NT2/D1 (cell line): ENCODE results near the gene TAF15.

ENCODE experiments used
- DNase-seq: peaks from one replicate; pipeline ENCODE4 v3.0.0-alpha.2; 2011; ENCODE audit warnings: low read depth, low spot score
- H3K27me3 ChIP-seq: 2 replicates; pipeline ENCODE4 v1.6.0; 2011; ENCODE audit warnings: mild to moderate bottlenecking; ENCODE audit not compliant: insufficient read length, insufficient read depth
- H3K36me3 ChIP-seq: 2 replicates; pipeline ENCODE4 v1.6.1; 2011; ENCODE audit warnings: mild to moderate bottlenecking, low read length, mixed read lengths; ENCODE audit not compliant: insufficient read depth, insufficient read length
- H3K4me1 ChIP-seq: 2 replicates; pipeline ENCODE4 v1.5.1; 2011; ENCODE audit not compliant: insufficient read depth, insufficient read length
- H3K4me3 ChIP-seq: 2 replicates; pipeline ENCODE4 v1.5.1; 2011; ENCODE audit warnings: low read depth; ENCODE audit not compliant: insufficient read length
- H3K9ac ChIP-seq: 2 replicates; pipeline ENCODE4 v1.6.0; 2011; ENCODE audit warnings: low read depth; ENCODE audit not compliant: insufficient read length
- H3K9me3 ChIP-seq: 2 replicates; pipeline ENCODE4 v1.5.1; 2011; ENCODE audit warnings: mild to moderate bottlenecking, low read length; ENCODE audit not compliant: insufficient read depth
- SUZ12 ChIP-seq: IDR thresholded peaks from 2 replicates; pipeline ENCODE4 v1.6.1; 2011; ENCODE audit not compliant: insufficient read length, insufficient read depth; ENCODE audit errors: extremely low read depth
- YY1 ChIP-seq: IDR thresholded peaks from 2 replicates; pipeline ENCODE4 v1.6.1; 2011; ENCODE audit not compliant: insufficient read length, insufficient read depth
- ZNF274 ChIP-seq: IDR thresholded peaks from 2 replicates; pipeline ENCODE4 v1.6.1; 2011; ENCODE audit warnings: mild to moderate bottlenecking, low read depth, low read length

The TAF15 gene

DNA sequence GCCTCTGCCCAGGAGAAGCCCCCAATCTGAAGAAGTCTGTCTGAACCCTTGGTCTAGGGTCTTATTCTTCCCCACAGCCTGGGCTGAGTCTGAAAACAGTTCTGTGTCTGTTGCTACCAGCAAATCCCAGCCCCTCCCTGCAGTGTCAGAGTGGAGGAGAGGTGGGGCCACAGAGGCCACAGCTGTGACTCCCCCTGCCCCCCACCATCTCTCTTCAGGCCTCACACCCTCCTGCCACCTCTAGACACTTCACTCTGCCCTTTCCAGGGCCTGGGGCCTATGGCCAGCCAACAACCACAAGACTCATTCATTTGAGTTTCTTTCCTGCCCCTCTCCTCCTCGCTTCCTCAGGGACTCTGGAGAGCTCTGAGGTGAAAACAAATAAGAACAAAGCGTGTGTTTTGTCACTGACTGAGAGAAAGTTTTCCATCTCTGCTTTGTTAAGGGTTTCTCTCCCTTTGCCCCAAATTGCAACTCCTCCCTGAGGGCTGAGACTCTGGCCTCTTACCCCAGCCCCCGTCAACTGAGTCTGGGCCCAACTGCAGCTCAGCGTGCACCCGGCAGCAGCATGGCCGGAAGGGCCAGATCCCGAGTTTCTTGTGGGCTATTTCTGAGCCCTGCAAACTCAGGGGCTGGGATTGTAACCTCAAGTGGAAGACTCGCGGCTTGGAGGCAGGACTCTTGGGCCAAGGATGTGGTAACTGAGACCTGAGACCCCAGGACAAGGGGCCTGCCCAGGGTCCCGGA, 35.4 kb upstream of the TAF15 start:
- H3K36me3 ChIP-seq = no peaks in the 10 kb centered on the region
- H3K9me3 ChIP-seq = no peaks in the 10 kb centered on the region; the same call in 1 of the 2 replicates
- TF ChIP-seq YY1 (no peak), SUZ12 (no peak), ZNF274 (no peak)
- peak overlapping the region; percentile 8 for H3K9ac ChIP-seq
- no peak overlapping the region for H3K4me3 ChIP-seq
- H3K27me3 ChIP-seq = no peaks in the 10 kb centered on the region
- peaks cover 23% of the 10 kb centered on the region for H3K4me1 ChIP-seq
- DNase-seq = no peak

DNA sequence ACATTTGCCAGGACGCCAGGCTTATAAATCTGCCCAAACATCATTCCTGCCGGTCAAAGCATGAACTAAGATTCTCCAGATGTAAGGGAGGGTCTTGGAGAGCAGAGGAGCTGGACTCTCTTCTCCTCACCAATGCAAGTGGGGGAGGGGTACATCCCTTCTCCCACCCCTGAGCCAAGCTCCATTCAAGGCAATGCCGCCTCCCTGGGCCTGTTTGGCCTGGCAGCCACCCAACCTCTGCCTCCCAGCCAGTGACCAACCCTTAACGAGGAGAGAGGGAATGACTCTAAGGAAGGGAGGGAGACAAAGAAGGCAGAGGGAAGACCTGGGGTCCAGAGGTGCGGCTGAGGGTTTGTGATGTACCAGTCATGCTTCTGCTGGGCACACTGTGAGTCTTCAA, 34.8 kb upstream of the TAF15 start:
- no peak overlapping the region for H3K4me3 ChIP-seq
- DNase-seq = no peak
- H3K27me3 ChIP-seq = no peaks in the 10 kb centered on the region
- no peaks in the 10 kb centered on the region for H3K36me3 ChIP-seq
- H3K9me3 ChIP-seq = no peaks in the 10 kb centered on the region; the same call in 1 of the 2 replicates
- peaks cover 23% of the 10 kb centered on the region for H3K4me1 ChIP-seq
- no peak overlapping the region for H3K9ac ChIP-seq
- TF ChIP-seq YY1 = no peak
- no peak for TF ChIP-seq SUZ12
- TF ChIP-seq ZNF274 = no peak

DNA sequence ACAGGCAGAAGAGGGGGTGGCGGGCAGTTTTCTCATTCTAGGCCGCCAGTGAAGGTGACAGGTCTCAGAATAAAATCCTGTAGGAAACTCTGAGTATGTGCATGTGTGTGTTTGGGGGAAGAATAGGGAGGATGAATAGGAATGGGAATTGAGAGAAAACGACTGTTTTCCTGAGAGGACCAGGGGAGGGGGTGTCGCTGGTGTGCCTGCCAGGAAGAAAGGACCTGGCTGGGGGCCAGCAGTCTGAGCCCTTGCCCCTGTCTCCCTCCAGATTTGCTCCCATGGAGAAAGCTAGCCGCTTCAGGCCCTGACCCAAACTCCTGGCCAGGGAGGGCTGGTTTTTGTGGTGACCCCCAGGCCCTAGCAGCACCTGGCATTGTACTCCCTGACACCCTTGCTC, 34.2 kb upstream of the TAF15 start:
- Histone ChIP-seq H3K9me3 (no peaks in the 10 kb centered on the region; the same call in 1 of the 2 replicates), H3K4me1 (peaks cover 23% of the 10 kb centered on the region), H3K36me3 (no peaks in the 10 kb centered on the region), H3K9ac (no peak overlapping the region), H3K27me3 (no peaks in the 10 kb centered on the region), H3K4me3 (no peak overlapping the region)
- DNase-seq = no peak
- no peak for TF ChIP-seq YY1
- TF ChIP-seq SUZ12 = no peak
- no peak for TF ChIP-seq ZNF274

DNA sequence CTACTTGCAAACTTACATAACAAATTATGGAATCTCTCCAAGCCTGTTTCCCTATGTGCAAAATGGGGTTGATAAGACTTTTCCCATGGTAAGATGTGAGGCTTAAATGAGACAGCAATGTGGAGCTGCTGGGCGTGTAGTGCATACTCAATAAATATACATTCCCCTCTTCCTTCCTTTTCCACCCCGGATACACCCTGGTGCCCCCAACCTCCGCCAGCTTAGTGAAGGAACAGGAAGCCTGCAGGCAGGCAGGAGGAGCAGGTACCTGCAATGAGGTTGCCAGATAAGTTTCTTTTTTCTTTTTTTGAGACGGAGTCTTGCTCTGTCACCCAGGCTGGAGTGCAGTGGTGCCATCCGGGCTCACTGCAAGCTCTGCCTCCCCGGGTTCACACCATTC, 33.7 kb upstream of the TAF15 start:
- no peak for DNase-seq
- TF ChIP-seq ZNF274 = no peak
- no peak for TF ChIP-seq SUZ12
- TF ChIP-seq YY1 = no peak
- Histone ChIP-seq H3K9ac (no peak overlapping the region), H3K27me3 (no peaks in the 10 kb centered on the region), H3K9me3 (no peaks in the 10 kb centered on the region), H3K4me1 (peaks cover 23% of the 10 kb centered on the region), H3K4me3 (no peak overlapping the region), H3K36me3 (no peaks in the 10 kb centered on the region)

DNA sequence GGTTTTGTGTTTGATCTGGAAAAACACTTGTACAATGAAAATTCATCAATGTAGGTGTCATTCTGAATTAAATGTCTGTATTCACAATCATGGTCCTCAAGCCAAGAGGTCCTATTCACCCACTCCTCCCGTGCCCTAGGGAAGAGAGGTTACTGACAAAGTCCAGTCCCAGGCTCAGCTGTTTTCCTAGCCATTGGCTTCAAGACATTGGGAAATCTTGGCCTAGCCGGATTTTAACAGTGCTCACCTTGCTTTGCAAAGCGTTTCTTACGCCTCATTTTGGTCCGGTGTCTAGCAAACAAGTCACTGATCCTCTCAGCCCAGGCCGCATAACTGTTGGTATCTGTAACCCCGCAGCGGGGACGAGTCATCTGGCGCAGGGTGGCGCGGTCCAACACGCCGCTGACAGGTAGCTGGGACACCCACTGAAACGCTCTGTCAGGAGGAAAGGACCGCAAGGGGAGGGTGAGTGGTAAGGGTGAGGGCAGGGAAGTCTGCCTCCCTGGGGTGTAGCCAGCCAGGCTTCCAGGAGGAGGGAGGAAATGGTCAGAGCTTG, 30.6 kb upstream of the TAF15 start:
- Histone ChIP-seq H3K27me3 (no peaks in the 10 kb centered on the region), H3K9ac (no peak overlapping the region), H3K36me3 (no peaks in the 10 kb centered on the region), H3K4me1 (peaks cover 18% of the 10 kb centered on the region), H3K9me3 (no peaks in the 10 kb centered on the region), H3K4me3 (no peak overlapping the region)
- no peak for DNase-seq
- TF ChIP-seq YY1 (no peak), SUZ12 (no peak), ZNF274 (no peak)

DNA sequence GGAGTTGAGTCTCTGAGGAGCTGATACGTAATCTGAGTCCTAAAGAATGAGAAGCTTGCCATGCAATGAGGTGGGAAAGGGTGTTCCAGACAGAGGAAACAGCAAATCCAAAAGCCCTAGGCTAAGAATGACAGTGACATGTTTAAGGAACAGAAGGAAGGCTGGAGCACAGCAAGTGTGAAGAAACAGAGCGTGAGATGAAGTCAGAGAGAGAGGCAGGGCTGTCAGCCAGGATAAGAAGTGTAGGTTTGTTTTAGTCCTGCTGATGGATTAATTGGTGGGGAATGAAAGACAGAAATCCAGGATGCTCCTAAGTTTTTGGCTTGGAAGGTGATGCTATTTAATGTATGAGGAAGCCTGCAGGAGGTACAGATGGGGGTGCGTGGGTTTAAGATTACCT, 28.3 kb upstream of the TAF15 start:
- Histone ChIP-seq H3K9ac (no peak overlapping the region), H3K9me3 (no peaks in the 10 kb centered on the region), H3K4me3 (no peak overlapping the region), H3K4me1 (peaks cover 4% of the 10 kb centered on the region), H3K36me3 (no peaks in the 10 kb centered on the region), H3K27me3 (no peaks in the 10 kb centered on the region)
- no peak for DNase-seq
- TF ChIP-seq SUZ12 (no peak), ZNF274 (no peak)

DNA sequence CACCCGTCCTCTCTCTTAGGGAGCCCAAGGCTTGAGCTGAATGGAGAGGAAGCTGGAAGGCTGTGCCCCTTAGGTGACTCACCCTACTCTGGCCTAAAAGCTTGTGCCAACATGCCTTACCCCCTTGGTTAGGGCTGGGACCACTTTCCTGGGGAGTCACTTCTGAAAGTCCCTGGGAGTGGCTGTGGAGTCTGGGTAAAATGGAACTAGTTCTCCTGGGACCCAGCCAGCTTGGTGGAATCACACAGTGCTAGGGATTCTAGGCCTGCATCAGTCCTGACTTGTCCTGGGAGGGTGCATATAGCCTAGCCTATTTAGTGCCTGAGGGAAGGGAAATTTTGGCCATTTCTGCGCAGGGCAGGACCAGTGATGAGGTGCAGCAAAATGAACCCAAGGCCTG, 24.4 kb upstream of the TAF15 start:
- TF ChIP-seq SUZ12 (no peak), ZNF274 (no peak), YY1 (no peak)
- no peaks in the 10 kb centered on the region for H3K9me3 ChIP-seq
- no peak overlapping the region for H3K4me3 ChIP-seq
- H3K27me3 ChIP-seq = no peaks in the 10 kb centered on the region
- DNase-seq = no peak
- H3K4me1 ChIP-seq = peaks cover 2% of the 10 kb centered on the region
- H3K36me3 ChIP-seq = no peaks in the 10 kb centered on the region
- no peak overlapping the region for H3K9ac ChIP-seq
